Uterus (tissue), 2 donors: Measurements from ENCODE around the gene SEC16A.

Source experiments
- CTCF ChIP-seq, 4 experiments: fragments of 200-600 bp in 2 of 4; fragments of 450-650 bp in 2 of 4; sonication (generic) in 2 of 4; IDR thresholded peaks; one replicate each; pipeline ENCODE4 v1.5.1; 2016 to 2019; ENCODE audit warnings: antibody characterized with exemption in 4 of 4, mild to moderate bottlenecking in 2 of 4, moderate library complexity in 1 of 4
- POLR2A ChIP-seq, 2 donors: fragments of 450-650 bp; IDR thresholded peaks; one replicate each; pipeline ENCODE4 v1.6.1; 2016; ENCODE audit warnings: antibody characterized with exemption in 2 of 2, mild to moderate bottlenecking in 1 of 2, moderate library complexity in 1 of 2

DNA sequence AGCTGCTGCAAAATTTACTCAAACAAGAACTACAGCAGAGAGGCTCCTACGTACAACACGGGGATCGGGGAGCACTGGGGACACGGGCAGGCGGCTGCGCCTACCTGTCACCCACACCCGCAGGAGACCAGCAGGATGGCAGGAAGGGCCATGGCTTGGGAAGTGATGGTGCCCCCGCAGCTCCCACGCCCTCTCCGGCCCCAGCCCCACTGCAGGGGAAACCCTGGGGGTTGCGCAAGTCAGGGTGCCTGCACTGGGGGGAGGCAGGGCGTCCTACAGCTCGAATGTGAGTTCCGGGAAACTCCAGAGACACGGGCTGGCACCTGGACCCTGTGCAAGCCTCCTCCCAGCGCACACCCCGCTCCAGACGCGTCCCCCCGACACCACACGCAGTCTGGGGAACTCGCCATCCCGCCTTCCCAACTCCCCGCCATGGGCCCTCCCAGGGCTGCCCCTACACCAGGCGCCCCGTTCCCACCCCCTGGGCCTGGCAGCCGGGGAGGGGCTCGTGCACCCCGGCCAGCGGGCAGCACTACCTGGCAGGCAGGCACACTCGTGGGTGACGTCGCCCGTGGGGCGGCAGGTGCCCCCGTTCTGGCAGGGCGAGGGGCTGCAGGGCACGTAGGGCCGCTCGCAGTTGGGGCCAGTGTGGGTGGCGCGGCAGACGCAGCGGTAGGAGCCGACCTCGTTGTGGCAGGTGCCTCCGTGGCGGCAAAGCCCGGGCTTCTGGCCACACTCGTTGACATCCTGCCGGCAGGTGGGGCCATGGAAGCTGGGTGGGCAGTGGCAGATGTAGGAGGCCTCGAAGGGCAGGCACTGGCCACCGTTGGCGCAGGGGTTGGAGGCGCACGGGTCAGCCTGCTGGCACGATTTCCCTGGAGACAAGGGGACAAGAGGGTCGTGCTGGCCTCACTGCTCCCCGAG, 39.7 kb upstream of the SEC16A start:
- no peak for TF ChIP-seq CTCF (IDR thresholded peaks at IDR 0.05)
- TF ChIP-seq POLR2A (IDR thresholded peaks at IDR 0.05): no peak
